GM06990 (cell line): ENCODE results near the gene NFATC2IP.
"Not testable (repeated sequence)": the region's sequence is repeated elsewhere in the genome, so short reads cannot be mapped to it uniquely, and the experiment has no call there.

Experiments used
- DNase-seq: peaks from one replicate; pipeline ENCODE4 v3.0.0-alpha.2; 2011; ENCODE audit not compliant: insufficient read length; ENCODE audit errors: extremely low read depth
- H3K27me3 ChIP-seq: replicated peaks from 2 replicates; pipeline ENCODE4 v1.6.0; 2011; ENCODE audit warnings: low read length; ENCODE audit not compliant: control insufficient read depth, insufficient read depth
- H3K36me3 ChIP-seq: 2 replicates; pipeline ENCODE4 v1.5.1; 2011; ENCODE audit warnings: low read length; ENCODE audit not compliant: control insufficient read depth, insufficient read depth
- H3K4me3 ChIP-seq: replicated peaks from 2 replicates; pipeline ENCODE4 v1.5.1; 2011; ENCODE audit warnings: low read depth, mild to moderate bottlenecking, control low read depth, low read length
- TF ChIP-seq, protein P1 (sequence below): IDR thresholded peaks from 2 replicates; pipeline ENCODE4 v1.5.1; 2011; ENCODE audit warnings: low read length, control low read depth, mild to moderate bottlenecking, inconsistent platforms; ENCODE audit not compliant: insufficient read depth, poor library complexity, severe bottlenecking

The NFATC2IP gene

DNA sequence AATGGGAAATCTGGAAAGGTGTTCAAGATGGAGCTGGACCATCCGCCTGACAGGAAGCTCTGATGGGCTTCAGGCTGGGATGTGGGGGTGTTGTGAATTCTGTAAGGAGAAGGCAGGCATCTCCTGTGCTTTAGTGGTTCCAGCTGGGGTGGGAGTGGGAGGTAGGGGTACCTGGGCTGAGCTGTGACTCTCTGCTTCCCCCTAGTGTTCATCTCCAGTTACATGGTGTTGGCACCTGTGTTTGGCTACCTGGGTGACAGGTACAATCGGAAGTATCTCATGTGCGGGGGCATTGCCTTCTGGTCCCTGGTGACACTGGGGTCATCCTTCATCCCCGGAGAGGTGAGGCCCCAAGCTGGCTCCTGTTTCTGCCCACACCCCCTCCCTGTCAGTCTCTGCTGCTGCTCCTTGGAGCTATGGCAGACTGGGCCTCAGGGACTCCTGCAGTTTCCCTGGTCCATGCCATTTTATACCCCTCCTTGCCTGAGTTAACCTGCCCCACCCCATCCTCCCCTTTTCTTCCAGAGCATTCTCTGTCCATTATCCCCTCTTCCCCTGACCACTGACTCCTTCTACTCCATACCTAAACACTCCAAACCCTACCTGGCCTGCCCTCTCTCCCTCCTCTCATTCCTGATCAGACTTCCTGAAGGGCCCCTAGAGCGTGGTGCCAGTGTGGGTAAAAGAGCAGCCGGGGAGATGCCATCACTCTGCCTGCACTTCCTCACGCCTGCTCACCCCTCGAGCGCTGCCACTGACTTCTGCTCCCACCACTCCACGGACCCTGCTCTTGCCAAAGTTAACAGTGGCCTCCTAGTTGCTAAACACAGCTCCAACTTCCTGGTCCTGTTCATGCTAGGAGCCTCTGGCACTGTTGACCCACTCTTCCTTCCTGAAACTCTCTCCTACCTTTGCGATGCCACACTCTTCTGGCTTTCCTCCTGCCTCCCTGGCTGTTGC lies 27.2 kb downstream of the NFATC2IP start:
- Histone ChIP-seq H3K36me3 (peaks cover 16% of the 10 kb centered on the region), H3K27me3 (no peaks in the 10 kb centered on the region), H3K4me3 (no peak overlapping the region)
- TF ChIP-seq, protein P1, sequence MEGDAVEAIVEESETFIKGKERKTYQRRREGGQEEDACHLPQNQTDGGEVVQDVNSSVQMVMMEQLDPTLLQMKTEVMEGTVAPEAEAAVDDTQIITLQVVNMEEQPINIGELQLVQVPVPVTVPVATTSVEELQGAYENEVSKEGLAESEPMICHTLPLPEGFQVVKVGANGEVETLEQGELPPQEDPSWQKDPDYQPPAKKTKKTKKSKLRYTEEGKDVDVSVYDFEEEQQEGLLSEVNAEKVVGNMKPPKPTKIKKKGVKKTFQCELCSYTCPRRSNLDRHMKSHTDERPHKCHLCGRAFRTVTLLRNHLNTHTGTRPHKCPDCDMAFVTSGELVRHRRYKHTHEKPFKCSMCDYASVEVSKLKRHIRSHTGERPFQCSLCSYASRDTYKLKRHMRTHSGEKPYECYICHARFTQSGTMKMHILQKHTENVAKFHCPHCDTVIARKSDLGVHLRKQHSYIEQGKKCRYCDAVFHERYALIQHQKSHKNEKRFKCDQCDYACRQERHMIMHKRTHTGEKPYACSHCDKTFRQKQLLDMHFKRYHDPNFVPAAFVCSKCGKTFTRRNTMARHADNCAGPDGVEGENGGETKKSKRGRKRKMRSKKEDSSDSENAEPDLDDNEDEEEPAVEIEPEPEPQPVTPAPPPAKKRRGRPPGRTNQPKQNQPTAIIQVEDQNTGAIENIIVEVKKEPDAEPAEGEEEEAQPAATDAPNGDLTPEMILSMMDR = peak; percentile 68
- no peak for DNase-seq

GRCh38 chr16:28980330-28980729 lies 29.6 kb downstream of the NFATC2IP start:
- not testable (repeated sequence) for H3K27me3 ChIP-seq, DNase-seq, H3K4me3 ChIP-seq
- H3K36me3 ChIP-seq = peaks cover 23% of the 10 kb centered on the region
- TF ChIP-seq, protein P1 = peak; percentile 15

- Histone ChIP-seq H3K27me3 (no peaks in the 10 kb centered on the region), H3K36me3 (peaks cover 23% of the 10 kb centered on the region), H3K4me3 (no peak overlapping the region)
- TF ChIP-seq, protein P1 = no peak
- no peak for DNase-seq
These were observed 30.2 kb downstream of the NFATC2IP start for GRCh38 chr16:28980929-28981328.

DNA sequence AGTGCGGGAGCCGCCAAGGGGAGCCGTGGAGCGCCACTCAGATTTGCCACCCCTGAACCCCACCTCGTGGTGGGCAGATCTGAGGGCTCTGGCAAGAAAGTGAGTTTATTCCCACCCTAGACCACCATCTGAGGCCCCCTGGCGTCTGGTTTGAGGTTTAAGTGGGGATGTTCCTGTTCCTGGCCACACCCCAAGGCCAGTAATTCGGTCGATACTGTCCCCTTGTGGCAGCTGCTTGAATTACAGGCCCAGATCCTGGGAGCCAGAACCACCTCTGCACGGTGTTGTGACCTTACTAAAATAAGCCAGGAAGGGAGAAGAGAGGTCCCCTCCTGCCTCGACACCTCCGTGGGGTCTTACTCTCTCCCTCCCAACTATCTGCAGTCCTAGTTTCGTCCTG lies 30.8 kb downstream of the NFATC2IP start:
- no peaks in the 10 kb centered on the region for H3K27me3 ChIP-seq
- DNase-seq = no peak
- TF ChIP-seq, protein P1 = peak; percentile 70
- no peak overlapping the region for H3K4me3 ChIP-seq
- peaks cover 24% of the 10 kb centered on the region for H3K36me3 ChIP-seq

GRCh38 chr16:28982418-28982817 lies 31.7 kb downstream of the NFATC2IP start:
- peaks cover 24% of the 10 kb centered on the region for H3K36me3 ChIP-seq
- DNase-seq = no peak
- TF ChIP-seq, protein P1 = no peak

GRCh38 chr16:28982949-28983348 lies 32.2 kb downstream of the NFATC2IP start:
- no peak overlapping the region for H3K4me3 ChIP-seq
- no peaks in the 10 kb centered on the region for H3K27me3 ChIP-seq
- DNase-seq = no peak
- TF ChIP-seq, protein P1 = no peak
- peaks cover 22% of the 10 kb centered on the region for H3K36me3 ChIP-seq

More at GRCh38 chr16:28982418-28982817, 31.7 kb downstream of the NFATC2IP start:
- H3K27me3 ChIP-seq = no peaks in the 10 kb centered on the region
- H3K4me3 ChIP-seq = no peak overlapping the region
